Measurements from ENCODE around the gene KANSL1L. TPM values are rescaled to one million over a fixed set of nuclear protein-coding genes. Genes with fewer than 3 reads are reported as not detected.

KANSL1L gene
- polyA plus RNA-seq, 1 experiment, result 8.9 TPM

DNA sequence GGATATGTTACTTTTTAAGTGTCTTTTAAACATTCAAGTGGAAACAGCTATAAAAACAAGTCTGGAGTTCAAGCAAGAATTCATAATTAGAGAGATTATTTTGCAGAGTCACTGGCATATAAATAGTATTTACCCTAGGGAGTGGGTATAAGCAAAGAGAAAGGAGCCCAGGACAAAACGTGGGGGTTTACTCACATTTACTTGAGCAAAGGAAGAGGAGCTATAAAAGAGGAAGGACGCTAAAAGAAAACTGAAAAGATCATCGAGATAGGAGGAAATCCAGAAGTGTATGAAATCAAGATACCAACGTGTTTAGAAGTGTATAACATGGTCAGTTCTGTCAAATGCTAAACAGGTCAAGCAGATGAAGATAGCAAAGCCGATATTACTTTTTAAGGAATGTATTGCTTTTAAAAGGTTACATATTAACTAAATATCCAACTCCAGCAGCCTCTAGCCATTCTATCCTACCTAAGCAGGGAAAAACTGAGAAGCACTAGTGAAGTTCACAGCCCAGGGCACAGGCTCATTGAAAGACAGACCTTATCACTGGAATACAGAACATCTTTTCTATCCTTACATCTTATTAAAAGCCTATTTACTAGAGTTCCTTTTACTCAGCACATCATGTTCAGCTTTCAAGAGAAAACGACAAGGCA is 8.6 kb downstream of the KANSL1L start:
- no peak overlapping the region for H3K4me3 ChIP-seq (ENCODE audit: low read depth, low read length)
- CTCF ChIA-PET, result interaction anchor here (1.7 kb wide), 1 partner anchor 89 kb away, joined by 5 read pairs; no protein-coding TSS in a partner anchor
- POLR2A ChIA-PET, result no interaction called here
- H3K9me3 ChIP-seq (ENCODE audit: control insufficient read depth, insufficient read depth, low read length), result no peaks in the 10 kb centered on the region
- no peaks in the 10 kb centered on the region for H3K27me3 ChIP-seq (ENCODE audit: control insufficient read depth, insufficient read depth, low read length)
- TF ChIP-seq, protein P1, sequence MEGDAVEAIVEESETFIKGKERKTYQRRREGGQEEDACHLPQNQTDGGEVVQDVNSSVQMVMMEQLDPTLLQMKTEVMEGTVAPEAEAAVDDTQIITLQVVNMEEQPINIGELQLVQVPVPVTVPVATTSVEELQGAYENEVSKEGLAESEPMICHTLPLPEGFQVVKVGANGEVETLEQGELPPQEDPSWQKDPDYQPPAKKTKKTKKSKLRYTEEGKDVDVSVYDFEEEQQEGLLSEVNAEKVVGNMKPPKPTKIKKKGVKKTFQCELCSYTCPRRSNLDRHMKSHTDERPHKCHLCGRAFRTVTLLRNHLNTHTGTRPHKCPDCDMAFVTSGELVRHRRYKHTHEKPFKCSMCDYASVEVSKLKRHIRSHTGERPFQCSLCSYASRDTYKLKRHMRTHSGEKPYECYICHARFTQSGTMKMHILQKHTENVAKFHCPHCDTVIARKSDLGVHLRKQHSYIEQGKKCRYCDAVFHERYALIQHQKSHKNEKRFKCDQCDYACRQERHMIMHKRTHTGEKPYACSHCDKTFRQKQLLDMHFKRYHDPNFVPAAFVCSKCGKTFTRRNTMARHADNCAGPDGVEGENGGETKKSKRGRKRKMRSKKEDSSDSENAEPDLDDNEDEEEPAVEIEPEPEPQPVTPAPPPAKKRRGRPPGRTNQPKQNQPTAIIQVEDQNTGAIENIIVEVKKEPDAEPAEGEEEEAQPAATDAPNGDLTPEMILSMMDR (IDR thresholded peaks at IDR 0.05; ENCODE audit: low read depth, low read length), result no peak
- no peak for DNase-seq (ENCODE audit: low read depth, low spot score)
- H3K27ac ChIP-seq (ENCODE audit: low read depth, low read length), result no peak overlapping the region

DNA sequence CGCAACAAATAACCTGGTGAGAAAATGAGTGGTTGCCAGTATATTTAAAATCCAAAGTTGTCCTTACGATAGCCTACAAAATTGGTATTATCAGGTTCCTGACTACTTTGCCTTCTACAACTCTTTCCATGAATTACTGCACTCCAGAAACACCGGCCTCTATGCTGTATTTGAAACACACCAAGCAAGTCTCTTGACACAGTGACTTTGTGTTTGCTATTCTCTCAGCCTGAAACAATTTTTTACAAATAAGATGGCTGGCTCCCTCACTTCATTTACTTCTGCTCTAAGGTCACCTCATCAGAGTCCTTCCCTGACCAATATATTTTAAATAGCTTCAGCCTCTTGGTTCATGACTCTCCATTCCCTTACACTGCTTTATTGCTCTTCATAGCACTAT is 12.2 kb downstream of the KANSL1L start:
- CTCF ChIA-PET, result interaction anchor here (1.0 kb wide), 1 partner anchor 40 kb away, joined by 4 read pairs; no protein-coding TSS in a partner anchor

DNA sequence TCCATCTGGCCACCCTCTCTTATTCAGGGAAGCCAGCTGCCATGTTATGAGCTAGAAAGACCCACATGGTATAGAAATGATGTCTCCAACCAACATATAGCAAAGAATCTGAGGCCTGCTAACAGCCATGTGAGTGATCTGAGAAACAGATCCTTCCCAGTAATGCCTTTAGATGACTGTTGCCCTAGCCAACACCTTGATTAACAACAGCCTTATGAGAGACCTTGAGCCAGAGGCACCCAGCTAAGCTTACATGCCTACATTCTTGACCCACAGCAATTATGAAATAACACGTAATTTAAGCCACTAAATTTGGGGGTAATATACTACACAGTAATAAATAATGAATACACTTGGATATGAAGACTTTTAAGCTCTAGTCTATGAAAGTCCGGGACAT is 13.0 kb downstream of the KANSL1L start:
- ChIA-PET POLR2A (no interaction called here), CTCF (interaction anchor here (0.6 to 1.0 kb wide), 2 partner anchors 41 to 1813 kb away, joined by 4 read pairs; no protein-coding TSS in a partner anchor)
- no peaks in the 10 kb centered on the region for H3K9me3 ChIP-seq (ENCODE audit: control insufficient read depth, insufficient read depth, low read length)
- no peak overlapping the region for H3K4me3 ChIP-seq (ENCODE audit: low read depth, low read length)
- no peaks in the 10 kb centered on the region for H3K27me3 ChIP-seq (ENCODE audit: control insufficient read depth, insufficient read depth, low read length)
- TF ChIP-seq, protein P1 (IDR thresholded peaks at IDR 0.05; ENCODE audit: low read depth, low read length), result no peak
- no peak for DNase-seq (ENCODE audit: low read depth, low spot score)
- H3K27ac ChIP-seq (ENCODE audit: low read depth, low read length), result no peak overlapping the region

More for the DNA sequence above, 12.2 kb downstream of the KANSL1L start:
- Histone ChIP-seq H3K9me3 (ENCODE audit: control insufficient read depth, insufficient read depth, low read length) (no peaks in the 10 kb centered on the region), H3K27ac (ENCODE audit: low read depth, low read length) (no peak overlapping the region), H3K4me3 (ENCODE audit: low read depth, low read length) (no peak overlapping the region), H3K27me3 (ENCODE audit: control insufficient read depth, insufficient read depth, low read length) (no peaks in the 10 kb centered on the region)
- no peak for DNase-seq (ENCODE audit: low read depth, low spot score)
- TF ChIP-seq, protein P1 (IDR thresholded peaks at IDR 0.05; ENCODE audit: low read depth, low read length), result no peak
- POLR2A ChIA-PET, result no interaction called here

DNA sequence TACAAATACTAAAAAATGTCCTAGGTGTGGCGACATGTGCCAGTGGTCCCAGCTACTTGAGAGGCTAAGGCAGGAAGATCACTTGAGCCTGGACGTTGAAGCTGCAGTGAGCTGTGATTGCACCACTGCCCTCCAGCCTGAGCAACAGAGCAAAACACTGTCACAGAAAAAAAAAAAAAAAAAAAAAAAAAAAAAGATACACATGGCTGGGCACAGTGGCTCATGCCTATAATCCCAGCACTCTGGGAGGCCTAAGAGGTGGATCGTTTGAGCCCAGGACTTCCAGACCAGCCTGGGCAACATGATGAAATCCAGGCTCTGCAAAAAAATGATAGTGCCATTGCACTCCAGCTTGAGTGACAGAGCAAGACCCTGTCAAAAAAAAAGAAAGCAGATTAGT is 13.7 kb downstream of the KANSL1L start:
- Histone ChIP-seq H3K27ac (ENCODE audit: low read depth, low read length) (no peak overlapping the region), H3K9me3 (ENCODE audit: control insufficient read depth, insufficient read depth, low read length) (no peaks in the 10 kb centered on the region), H3K27me3 (ENCODE audit: control insufficient read depth, insufficient read depth, low read length) (no peaks in the 10 kb centered on the region), H3K4me3 (ENCODE audit: low read depth, low read length) (no peak overlapping the region)
- ChIA-PET POLR2A (interaction anchor here (0.6 kb wide), 1 partner anchor 16 kb away, joined by 5 read pairs; no protein-coding TSS in a partner anchor), CTCF (no interaction called here)
- TF ChIP-seq, protein P1 (IDR thresholded peaks at IDR 0.05; ENCODE audit: low read depth, low read length), result no peak
- DNase-seq (ENCODE audit: low read depth, low spot score), result no peak

DNA sequence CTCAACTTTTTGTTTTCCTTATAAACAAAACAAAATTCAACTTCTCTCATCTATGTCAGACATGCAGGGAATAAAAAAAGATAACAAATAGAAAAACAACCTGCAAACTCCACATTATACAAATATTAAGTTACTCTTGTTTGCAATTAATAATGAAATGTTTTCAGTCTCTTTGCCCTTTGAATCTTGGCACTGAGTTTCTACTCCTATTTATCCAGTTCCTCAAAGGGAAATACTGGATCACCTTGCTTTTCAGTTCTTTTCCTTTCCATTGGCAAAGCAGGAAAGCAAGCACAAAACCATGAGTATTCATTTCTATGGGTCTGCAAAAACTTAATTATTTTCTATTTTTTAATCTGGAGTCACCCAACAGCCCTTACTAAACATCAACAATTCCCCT is 23.6 kb downstream of the KANSL1L start:
- TF ChIP-seq, protein P1 (IDR thresholded peaks at IDR 0.05; ENCODE audit: low read depth, low read length), result no peak
- H3K4me3 ChIP-seq (ENCODE audit: low read depth, low read length), result no peak overlapping the region
- H3K27me3 ChIP-seq (ENCODE audit: control insufficient read depth, insufficient read depth, low read length), result no peaks in the 10 kb centered on the region
- no peaks in the 10 kb centered on the region for H3K9me3 ChIP-seq (ENCODE audit: control insufficient read depth, insufficient read depth, low read length)
- CTCF ChIA-PET, result no interaction called here
- no peak overlapping the region for H3K27ac ChIP-seq (ENCODE audit: low read depth, low read length)
- DNase-seq (ENCODE audit: low read depth, low spot score), result no peak
- POLR2A ChIA-PET, result no interaction called here

Measured in AG04450 (cell line).